Stimulated activated naive CD8-positive, alpha-beta T cell treated with anti-CD3 and anti-CD28 coated beads, Interleukin-15, Interleukin-2, amounts not matched to agents 100 ng/mL and 50 ng/mL, for 24 hours (primary cell): ENCODE measurements around the gene FSTL4.
"Not testable (repeated sequence)": the region's sequence is repeated elsewhere in the genome, so short reads cannot be mapped to it uniquely, and the experiment has no call there.

Experiments used
- H3K27ac Mint-ChIP-seq: one replicate; pipeline ENCODE4 v1.8.0; 2021; ENCODE audit warnings: mild to moderate bottlenecking, mixed read lengths
- H3K27me3 Mint-ChIP-seq: one replicate; pipeline ENCODE4 v1.8.0; 2021; ENCODE audit warnings: mixed read lengths
- H3K36me3 Mint-ChIP-seq: one replicate; pipeline ENCODE4 v1.8.0; 2021; ENCODE audit warnings: low read depth, mixed read lengths
- H3K4me1 Mint-ChIP-seq: one replicate; pipeline ENCODE4 v1.8.0; 2021; ENCODE audit warnings: low read depth, mixed read lengths
- H3K4me3 Mint-ChIP-seq: one replicate; pipeline ENCODE4 v1.8.0; 2021; ENCODE audit warnings: mild to moderate bottlenecking, mixed read lengths
- H3K9me3 Mint-ChIP-seq: one replicate; pipeline ENCODE4 v1.8.0; 2021; ENCODE audit warnings: mixed read lengths

FSTL4 gene

GRCh38 chr5:133394477-133394817, 217.9 kb downstream of the FSTL4 start:
- H3K9me3 Mint-ChIP-seq, H3K27me3 Mint-ChIP-seq, H3K4me3 Mint-ChIP-seq, H3K27ac Mint-ChIP-seq, H3K36me3 Mint-ChIP-seq: not testable (repeated sequence)
- H3K4me1 Mint-ChIP-seq: peaks cover 40% of the 10 kb centered on the region

- H3K4me1 Mint-ChIP-seq: peaks cover 34% of the 10 kb centered on the region
- H3K9me3 Mint-ChIP-seq: peaks cover 7% of the 10 kb centered on the region
- peaks cover 10% of the 10 kb centered on the region for H3K27me3 Mint-ChIP-seq
- no peak overlapping the region for H3K4me3 Mint-ChIP-seq
- H3K36me3 Mint-ChIP-seq: peaks cover 7% of the 10 kb centered on the region
- H3K27ac Mint-ChIP-seq: no peak overlapping the region
Measured at GRCh38 chr5:133393776-133394476, 218.4 kb downstream of the FSTL4 start.

- peaks cover 7% of the 10 kb centered on the region for H3K9me3 Mint-ChIP-seq
- no peak overlapping the region for H3K27ac Mint-ChIP-seq
- peaks cover 7% of the 10 kb centered on the region for H3K36me3 Mint-ChIP-seq
- peaks cover 22% of the 10 kb centered on the region for H3K27me3 Mint-ChIP-seq
- no peak overlapping the region for H3K4me3 Mint-ChIP-seq
- peaks cover 20% of the 10 kb centered on the region for H3K4me1 Mint-ChIP-seq
Measured at GRCh38 chr5:133392448-133392847, 219.9 kb downstream of the FSTL4 start.

GRCh38 chr5:133391354-133392136, 220.8 kb downstream of the FSTL4 start:
- H3K4me1 Mint-ChIP-seq: peaks cover 11% of the 10 kb centered on the region
- no peak overlapping the region for H3K4me3 Mint-ChIP-seq
- peaks cover 27% of the 10 kb centered on the region for H3K27me3 Mint-ChIP-seq
- peaks cover 7% of the 10 kb centered on the region for H3K36me3 Mint-ChIP-seq
- peaks cover 7% of the 10 kb centered on the region for H3K9me3 Mint-ChIP-seq
- H3K27ac Mint-ChIP-seq: no peak overlapping the region

- H3K36me3 Mint-ChIP-seq: peaks cover 7% of the 10 kb centered on the region
- H3K9me3 Mint-ChIP-seq: peaks cover 6% of the 10 kb centered on the region
- no peak overlapping the region for H3K4me3 Mint-ChIP-seq
- H3K27ac Mint-ChIP-seq: no peak overlapping the region
- H3K4me1 Mint-ChIP-seq: peaks cover 2% of the 10 kb centered on the region
- H3K27me3 Mint-ChIP-seq: peaks cover 29% of the 10 kb centered on the region
Measured at GRCh38 chr5:133390416-133391353, 221.7 kb downstream of the FSTL4 start.

- peaks cover 26% of the 10 kb centered on the region for H3K27me3 Mint-ChIP-seq
- no peaks in the 10 kb centered on the region for H3K9me3 Mint-ChIP-seq
- H3K36me3 Mint-ChIP-seq: no peaks in the 10 kb centered on the region
- H3K4me3 Mint-ChIP-seq: no peak overlapping the region
- H3K27ac Mint-ChIP-seq: no peak overlapping the region
- H3K4me1 Mint-ChIP-seq: no peaks in the 10 kb centered on the region
Measured at GRCh38 chr5:133389066-133389590, 223.2 kb downstream of the FSTL4 start.

GRCh38 chr5:133387621-133388020, 224.7 kb downstream of the FSTL4 start:
- Mint-ChIP-seq H3K27ac (no peak overlapping the region), H3K4me3 (no peak overlapping the region), H3K36me3 (no peaks in the 10 kb centered on the region), H3K9me3 (no peaks in the 10 kb centered on the region), H3K4me1 (no peaks in the 10 kb centered on the region), H3K27me3 (peaks cover 26% of the 10 kb centered on the region)

GRCh38 chr5:133387091-133387490, 225.2 kb downstream of the FSTL4 start:
- H3K4me1 Mint-ChIP-seq: no peaks in the 10 kb centered on the region
- H3K4me3 Mint-ChIP-seq: no peak overlapping the region
- H3K27ac Mint-ChIP-seq: no peak overlapping the region
- peaks cover 26% of the 10 kb centered on the region for H3K27me3 Mint-ChIP-seq
- H3K36me3 Mint-ChIP-seq: no peaks in the 10 kb centered on the region
- no peaks in the 10 kb centered on the region for H3K9me3 Mint-ChIP-seq

- peaks cover 26% of the 10 kb centered on the region for H3K27me3 Mint-ChIP-seq
- H3K9me3 Mint-ChIP-seq: no peaks in the 10 kb centered on the region
- no peak overlapping the region for H3K27ac Mint-ChIP-seq
- no peaks in the 10 kb centered on the region for H3K36me3 Mint-ChIP-seq
- no peak overlapping the region for H3K4me3 Mint-ChIP-seq
- H3K4me1 Mint-ChIP-seq: no peaks in the 10 kb centered on the region
Measured at GRCh38 chr5:133386662-133387061, 225.7 kb downstream of the FSTL4 start.

GRCh38 chr5:133385346-133385745, 227.0 kb downstream of the FSTL4 start:
- Mint-ChIP-seq H3K4me3 (no peak overlapping the region), H3K4me1 (no peaks in the 10 kb centered on the region), H3K27ac (no peak overlapping the region), H3K36me3 (no peaks in the 10 kb centered on the region), H3K27me3 (peaks cover 35% of the 10 kb centered on the region), H3K9me3 (no peaks in the 10 kb centered on the region)

GRCh38 chr5:133384903-133385302, 227.4 kb downstream of the FSTL4 start:
- no peaks in the 10 kb centered on the region for H3K36me3 Mint-ChIP-seq
- peaks cover 38% of the 10 kb centered on the region for H3K27me3 Mint-ChIP-seq
- H3K4me3 Mint-ChIP-seq: no peak overlapping the region
- H3K9me3 Mint-ChIP-seq: no peaks in the 10 kb centered on the region
- H3K27ac Mint-ChIP-seq: no peak overlapping the region
- no peaks in the 10 kb centered on the region for H3K4me1 Mint-ChIP-seq

GRCh38 chr5:133384120-133384855, 228.1 kb downstream of the FSTL4 start:
- Mint-ChIP-seq H3K27me3 (peaks cover 38% of the 10 kb centered on the region), H3K4me1 (no peaks in the 10 kb centered on the region), H3K27ac (no peak overlapping the region), H3K9me3 (no peaks in the 10 kb centered on the region), H3K36me3 (no peaks in the 10 kb centered on the region), H3K4me3 (no peak overlapping the region)

- Mint-ChIP-seq H3K27me3 (peaks cover 35% of the 10 kb centered on the region), H3K4me1 (no peaks in the 10 kb centered on the region), H3K36me3 (no peaks in the 10 kb centered on the region), H3K4me3 (no peak overlapping the region), H3K27ac (no peak overlapping the region), H3K9me3 (no peaks in the 10 kb centered on the region)
Measured at GRCh38 chr5:133383580-133383939, 228.8 kb downstream of the FSTL4 start.
